H1 (cell line): ENCODE measurements around the gene STAT3. TPM values are rescaled to one million over a fixed set of nuclear protein-coding genes. Genes with fewer than 3 reads are reported as not detected.

Experiments
- CTBP2 ChIP-seq: IDR thresholded peaks from 2 replicates; pipeline ENCODE4 v1.7.0; 2011; ENCODE audit warnings: borderline replicate concordance, mild to moderate bottlenecking, moderate library complexity, mixed read lengths, low read length; ENCODE audit not compliant: insufficient read depth, insufficient read length
- EGR1 ChIP-seq: IDR thresholded peaks from 2 replicates; pipeline ENCODE4 v1.6.1; 2011; ENCODE audit warnings: low read depth, low read length, borderline replicate concordance
- HDAC2 ChIP-seq, 2 experiments: fragments of 300-600 bp in 1 of 2; sonication (generic) in 1 of 2; IDR thresholded peaks; 2 replicates each; pipeline ENCODE4 v1.6.1; 2011 to 2012; ENCODE audit warnings: low read depth in 2 of 2, low read length in 2 of 2, mild to moderate bottlenecking in 2 of 2, moderate library complexity in 2 of 2, borderline replicate concordance in 1 of 2, inconsistent platforms in 1 of 2
- KDM4A ChIP-seq: IDR thresholded peaks from one replicate; pipeline ENCODE4 v1.7.1; 2012; ENCODE audit warnings: low read depth, mild to moderate bottlenecking, moderate library complexity, low read length, inconsistent platforms; ENCODE audit not compliant: severe bottlenecking
- ZNF274 ChIP-seq: IDR thresholded peaks from 2 replicates; pipeline ENCODE4 v1.7.0; 2012; ENCODE audit warnings: low read length, borderline replicate concordance; ENCODE audit errors: extremely low read depth
- polyA plus RNA-seq, 7 experiments: library from polyadenylated mRNA; depleted of rRNA in 3 of 7; stranded (reverse) in 5 of 7; unstranded in 2 of 7; fragments of >200 nt in 5 of 7; fragments of 200-250 nt in 2 of 7; gene quantifications; 1 replicate in 5 of 7; 2 replicates in 1 of 7; 4 replicates in 1 of 7; pipeline versions ENCODE4 v1.2.1 to v1.2.3, GENCODE V29; 2011 to 2013; ENCODE audit warnings: missing spikeins in 2 of 7, mixed read lengths in 2 of 7
- total RNA-seq: library from RNA; stranded (reverse); fragmentation: NEBNext Ultra II Directional; extraction: Animal tissue kit (Norgen Biotek cat#: 25700); gene quantifications from 2 replicates; pipeline ENCODE4 v1.2.1, GENCODE V29; 2021
- TF ChIP-seq, protein P1 (sequence below): IDR thresholded peaks from 2 replicates; pipeline ENCODE4 v1.6.1; 2012; ENCODE audit warnings: inconsistent platforms
- TF ChIP-seq, protein P2 (sequence below): IDR thresholded peaks from 2 replicates; pipeline ENCODE4 v1.6.1; 2011; ENCODE audit warnings: low read length, improper control_type of control experiment

STAT3 gene
- total and polyA plus RNA-seq, 2 of the 8 experiments (the other 6 are each of a cell fraction or from before 2014, with no cell fraction given) = 38.4 to 94.1 TPM

DNA sequence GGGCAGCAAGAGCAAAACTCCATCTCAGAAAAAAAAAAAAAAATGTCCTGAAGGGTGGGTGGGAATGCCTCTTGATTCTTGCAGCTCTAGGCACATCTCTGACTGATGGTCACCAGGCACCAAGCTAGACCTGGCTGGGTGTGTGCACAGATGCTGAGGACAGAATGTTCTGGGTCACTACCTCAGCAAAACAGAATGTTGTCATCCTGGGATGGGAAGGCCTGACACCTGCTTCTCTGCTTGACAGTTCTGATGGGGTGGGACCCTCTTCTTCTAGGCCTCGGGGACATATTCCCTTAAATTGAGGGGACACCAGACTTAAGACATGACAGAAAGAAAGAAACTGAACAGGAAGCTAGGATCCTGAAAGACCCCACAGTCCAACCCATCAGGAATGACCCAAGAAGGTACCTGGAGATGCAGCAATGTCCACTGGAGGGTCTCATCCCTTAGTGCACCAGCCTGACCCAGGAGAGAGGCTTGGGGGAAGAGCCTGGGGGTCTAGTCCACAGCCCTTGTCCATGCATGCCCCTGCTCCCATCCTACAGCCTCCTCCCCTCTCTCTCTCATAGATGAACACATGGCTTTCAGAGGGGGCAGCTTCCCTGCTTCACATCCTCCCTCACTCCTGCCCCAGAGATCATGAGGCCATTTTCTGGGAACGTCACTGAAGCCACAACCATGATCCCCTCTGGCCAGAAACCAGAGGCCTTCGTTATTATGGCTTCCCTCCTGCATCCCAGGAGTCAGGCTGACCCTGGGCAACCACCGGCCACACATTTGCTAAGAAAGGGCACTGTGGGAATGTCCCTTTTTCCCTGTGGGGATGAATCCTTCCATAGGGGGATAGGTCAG, 108.2 kb downstream of the STAT3 start (continued):
- TF ChIP-seq HDAC2 (IDR thresholded peaks at IDR 0.05; ENCODE audit: borderline replicate concordance in 1 of 2, low read depth in 2 of 2, low read length in 2 of 2) (no peak), ZNF274 (no peak), EGR1 (no peak), CTBP2 (no peak), KDM4A (no peak)
- TF ChIP-seq, protein P1, sequence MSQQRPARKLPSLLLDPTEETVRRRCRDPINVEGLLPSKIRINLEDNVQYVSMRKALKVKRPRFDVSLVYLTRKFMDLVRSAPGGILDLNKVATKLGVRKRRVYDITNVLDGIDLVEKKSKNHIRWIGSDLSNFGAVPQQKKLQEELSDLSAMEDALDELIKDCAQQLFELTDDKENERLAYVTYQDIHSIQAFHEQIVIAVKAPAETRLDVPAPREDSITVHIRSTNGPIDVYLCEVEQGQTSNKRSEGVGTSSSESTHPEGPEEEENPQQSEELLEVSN = no peak
- TF ChIP-seq, protein P2, sequence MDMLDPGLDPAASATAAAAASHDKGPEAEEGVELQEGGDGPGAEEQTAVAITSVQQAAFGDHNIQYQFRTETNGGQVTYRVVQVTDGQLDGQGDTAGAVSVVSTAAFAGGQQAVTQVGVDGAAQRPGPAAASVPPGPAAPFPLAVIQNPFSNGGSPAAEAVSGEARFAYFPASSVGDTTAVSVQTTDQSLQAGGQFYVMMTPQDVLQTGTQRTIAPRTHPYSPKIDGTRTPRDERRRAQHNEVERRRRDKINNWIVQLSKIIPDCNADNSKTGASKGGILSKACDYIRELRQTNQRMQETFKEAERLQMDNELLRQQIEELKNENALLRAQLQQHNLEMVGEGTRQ = no peak
